Thoracic aorta (tissue), 2 donors: ENCODE data around the gene NEDD4L. TPM values are rescaled to one million over a fixed set of nuclear protein-coding genes. Genes with fewer than 3 reads are reported as not detected.

Experiments used
- ATAC-seq: fragments of 150-250 bp; one replicate; pipeline ENCODE4 v1.8.0; 2017; ENCODE audit warnings: low read depth; ENCODE audit not compliant: insufficient number of reproducible peaks, low FRiP score
- DNase-seq: peaks from one replicate; pipeline ENCODE4 v3.0.0-alpha.2; 2020; ENCODE audit warnings: low spot score
- H3K27ac ChIP-seq, 2 donors: fragments of 200-600 bp; sonication (generic); 1 replicate in 1 of 2; 2 replicates in 1 of 2; pipeline ENCODE4 v1.5.1; 2016; ENCODE audit warnings: mild to moderate bottlenecking in 2 of 2, moderate library complexity in 2 of 2
- H3K27me3 ChIP-seq: fragments of 200-600 bp; sonication (generic); replicated peaks from 2 replicates; pipeline ENCODE4 v1.6.0; 2016; ENCODE audit warnings: mild to moderate bottlenecking; ENCODE audit not compliant: insufficient read depth
- H3K36me3 ChIP-seq: fragments of 200-600 bp; sonication (generic); one replicate; pipeline ENCODE4 v1.5.1; 2016
- H3K4me1 ChIP-seq, 2 donors: fragments of 200-600 bp; sonication (generic); 1 replicate in 1 of 2; 2 replicates in 1 of 2; pipeline versions ENCODE4 v1.5.1 to v1.6.0; 2016; ENCODE audit warnings: low read depth in 2 of 2, mild to moderate bottlenecking in 1 of 2; ENCODE audit not compliant: control insufficient read depth in 1 of 2
- H3K4me3 ChIP-seq: fragments of 200-600 bp; sonication (generic); 2 replicates; pipeline ENCODE4 v1.5.1; 2016; ENCODE audit warnings: mild to moderate bottlenecking
- H3K9me3 ChIP-seq: fragments of 200-600 bp; sonication (generic); 2 replicates; pipeline ENCODE4 v1.5.1; 2016
- CTCF ChIP-seq: fragments of 200-600 bp; sonication (generic); IDR thresholded peaks from one replicate; pipeline ENCODE4 v1.5.1; 2019; ENCODE audit warnings: antibody characterized with exemption
- total RNA-seq, 2 donors: library from RNA; depleted of rRNA; stranded (reverse); fragments of >200 nt; gene quantifications; one replicate each; pipeline versions ENCODE4 v1.1.0 to v1.2.3, GENCODE V29; 2016

The NEDD4L gene
- total RNA-seq, 2 donors from 2014 or later, result 13.9 to 22.9 TPM

DNA sequence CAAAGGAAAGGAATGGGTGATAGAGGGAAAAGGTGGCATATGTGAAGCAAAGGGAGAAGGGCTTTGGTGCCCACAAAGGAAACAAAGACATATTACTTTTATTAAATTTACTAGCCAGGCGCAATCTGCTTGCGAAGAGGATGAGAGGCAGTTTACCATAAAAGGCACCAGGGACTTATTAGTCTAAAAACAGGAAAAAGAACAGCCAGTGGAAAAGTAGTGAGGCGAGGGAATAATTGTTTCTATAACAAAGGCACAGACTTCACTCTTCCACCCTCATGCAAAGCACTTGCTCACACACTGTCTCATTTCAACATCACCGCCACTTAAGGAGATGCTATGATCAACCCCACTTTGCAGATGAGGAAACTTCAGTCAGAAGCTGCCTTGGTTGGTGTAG, 374.3 kb downstream of the NEDD4L start:
- Histone ChIP-seq H3K4me3 (no peak overlapping the region), H3K4me1 (no peaks in the 10 kb centered on the region), H3K9me3 (no peaks in the 10 kb centered on the region), H3K27ac (no peak overlapping the region), H3K27me3 (no peaks in the 10 kb centered on the region), H3K36me3 (peaks cover 3% of the 10 kb centered on the region)
- no peak for DNase-seq
- no peak for ATAC-seq
- no peak for TF ChIP-seq CTCF

GRCh38 chr18:58419587-58420199, 375.7 kb downstream of the NEDD4L start:
- no peak for ATAC-seq
- Histone ChIP-seq H3K27ac (no peak overlapping the region), H3K4me3 (no peak overlapping the region), H3K27me3 (no peaks in the 10 kb centered on the region), H3K4me1 (no peaks in the 10 kb centered on the region), H3K36me3 (peaks cover 3% of the 10 kb centered on the region), H3K9me3 (no peaks in the 10 kb centered on the region)
- TF ChIP-seq CTCF, result no peak
- DNase-seq, result no peak

DNA sequence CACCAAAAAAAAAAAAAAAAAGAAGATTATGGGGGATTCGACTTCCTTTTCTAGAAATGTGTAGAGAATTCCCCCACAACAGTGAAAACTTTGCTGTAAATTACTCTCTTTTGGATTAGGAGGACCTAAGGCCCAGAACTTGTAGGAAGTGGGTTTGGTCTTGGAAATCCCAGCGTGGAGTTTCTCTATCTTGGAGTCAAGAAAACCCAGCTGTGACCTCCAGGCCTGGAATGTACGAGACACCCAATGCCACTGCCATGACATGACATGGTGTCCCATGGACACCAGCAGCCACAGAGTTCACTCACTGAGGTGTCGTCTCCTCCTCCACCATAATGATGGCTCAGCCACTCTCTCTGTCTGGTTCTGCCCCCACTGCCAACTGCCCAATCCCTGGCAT, 382.6 kb downstream of the NEDD4L start:
- TF ChIP-seq CTCF, result no peak
- no peaks in the 10 kb centered on the region for H3K27me3 ChIP-seq
- H3K27ac ChIP-seq, result no peak overlapping the region
- no peaks in the 10 kb centered on the region for H3K4me1 ChIP-seq
- H3K9me3 ChIP-seq, result no peaks in the 10 kb centered on the region
- DNase-seq (no peak), ATAC-seq (no peak)
- H3K4me3 ChIP-seq, result no peak overlapping the region
- H3K36me3 ChIP-seq, result no peaks in the 10 kb centered on the region

GRCh38 chr18:58427321-58427720, 383.3 kb downstream of the NEDD4L start:
- no peak overlapping the region for H3K27ac ChIP-seq
- no peaks in the 10 kb centered on the region for H3K4me1 ChIP-seq
- H3K36me3 ChIP-seq, result no peaks in the 10 kb centered on the region
- H3K4me3 ChIP-seq, result no peak overlapping the region
- DNase-seq, result no peak
- no peak for ATAC-seq
- H3K9me3 ChIP-seq, result no peaks in the 10 kb centered on the region
- no peak for TF ChIP-seq CTCF
- H3K27me3 ChIP-seq, result no peaks in the 10 kb centered on the region

DNA sequence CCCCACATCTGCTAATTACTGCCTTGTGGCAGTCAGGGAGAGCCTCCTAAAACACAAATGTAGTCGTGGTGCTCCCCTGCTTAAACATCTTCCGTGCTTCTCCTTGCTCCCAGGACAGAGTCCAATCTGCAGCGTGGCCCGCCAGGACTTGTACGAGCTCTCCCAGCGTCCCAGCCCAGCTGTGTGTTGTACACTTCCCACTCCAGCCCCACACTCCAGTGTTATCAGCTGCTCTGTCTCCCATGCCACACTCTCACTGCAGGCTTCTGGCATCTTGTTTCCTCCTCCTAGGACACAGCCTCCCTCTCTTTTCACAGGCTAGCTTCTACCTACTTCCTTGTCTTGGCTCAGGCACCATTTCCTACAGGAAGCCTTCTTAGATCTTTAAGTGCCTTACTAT, 385.4 kb downstream of the NEDD4L start:
- no peaks in the 10 kb centered on the region for H3K4me1 ChIP-seq
- no peak for DNase-seq
- no peak overlapping the region for H3K27ac ChIP-seq
- no peak for TF ChIP-seq CTCF
- no peak for ATAC-seq
- no peaks in the 10 kb centered on the region for H3K36me3 ChIP-seq
- no peaks in the 10 kb centered on the region for H3K27me3 ChIP-seq
- no peaks in the 10 kb centered on the region for H3K9me3 ChIP-seq
- no peak overlapping the region for H3K4me3 ChIP-seq
